Vagina (tissue), 2 donors: ENCODE measurements around the gene FAM53A. TPM values are rescaled to one million over a fixed set of nuclear protein-coding genes. Genes with fewer than 3 reads are reported as not detected.

Experiments
- DNase-seq, 2 donors: peaks; one replicate each; pipeline ENCODE4 v3.0.0-alpha.2; 2017; ENCODE audit errors: extremely low spot score in 2 of 2
- H3K27ac ChIP-seq: fragments of 200-600 bp; sonication (generic); one replicate; pipeline ENCODE4 v1.5.1; 2019
- H3K27me3 ChIP-seq: fragments of 200-600 bp; sonication (generic); one replicate; pipeline ENCODE4 v1.5.1; 2019
- H3K36me3 ChIP-seq, 2 donors: fragments of 200-600 bp; sonication (generic); one replicate each; pipeline ENCODE4 v1.5.1; 2017 to 2019
- H3K4me1 ChIP-seq: fragments of 200-600 bp; sonication (generic); one replicate; pipeline ENCODE4 v1.5.1; 2019
- H3K4me3 ChIP-seq, 2 donors: fragments of 200-600 bp; sonication (generic); 1 replicate in 1 of 2; 2 replicates in 1 of 2; pipeline ENCODE4 v1.5.1; 2016 to 2019
- H3K9me3 ChIP-seq: fragments of 200-600 bp; sonication (generic); one replicate; pipeline ENCODE4 v1.5.1; 2019
- POLR2A ChIP-seq, 2 donors: fragments of 450-650 bp; IDR thresholded peaks; one replicate each; pipeline ENCODE4 v1.6.1; 2017; ENCODE audit warnings: antibody characterized with exemption in 2 of 2, mild to moderate bottlenecking in 2 of 2, moderate library complexity in 2 of 2
- POLR2AphosphoS5 ChIP-seq, 2 donors: sonication (generic); formaldehyde crosslinking; IDR thresholded peaks; one replicate each; pipeline ENCODE4 v1.9.0; 2017; ENCODE audit warnings: antibody characterized with exemption in 2 of 2, mild to moderate bottlenecking in 2 of 2, low read depth in 1 of 2; ENCODE audit not compliant: insufficient read depth in 1 of 2
- intact Hi-C: fragments of 100-400 bp; cut with DNase I; formaldehyde crosslinking; loops from one replicate; pipeline ENCODE4 v1.15.1; 2023
- total RNA-seq: library from RNA; depleted of rRNA; stranded (reverse); fragments of >200 nt; gene quantifications from one replicate; pipeline ENCODE4 v1.2.3, GENCODE V29; 2016
- TF ChIP-seq, protein P1 (sequence below), 3 experiments: fragments of 450-650 bp in 2 of 3; fragments of 200-600 bp in 1 of 3; sonication (generic) in 1 of 3; IDR thresholded peaks; one replicate each; pipeline ENCODE4 v1.5.1; 2017 to 2019; ENCODE audit warnings: antibody characterized with exemption in 3 of 3, mild to moderate bottlenecking in 2 of 3, moderate library complexity in 2 of 3

FAM53A gene
- total RNA-seq, 1 donor from 2014 or later: 13.8 TPM

DNA sequence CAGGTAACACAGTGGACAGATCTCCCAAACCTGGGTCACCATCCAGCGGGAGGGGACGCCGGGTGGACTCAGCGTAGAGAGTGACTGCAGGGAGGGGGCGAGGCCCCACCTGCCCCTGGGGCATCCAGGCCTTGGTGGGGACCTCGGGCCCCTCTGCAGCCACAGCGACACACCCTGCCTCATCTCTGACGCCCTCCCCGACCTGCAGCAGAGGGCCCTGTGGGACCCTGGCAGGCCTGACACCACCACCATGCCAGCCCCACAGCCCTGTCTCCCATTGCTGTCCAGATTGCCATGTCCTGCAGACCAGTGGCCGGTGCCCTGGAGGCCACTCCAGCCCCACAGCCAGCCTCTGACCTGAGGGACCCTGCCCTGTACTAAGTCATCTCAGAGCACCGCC is 45.2 kb downstream of the FAM53A start:
- no peaks in the 10 kb centered on the region for H3K4me1 ChIP-seq
- H3K36me3 ChIP-seq: no peaks in the 10 kb centered on the region
- H3K4me3 ChIP-seq: no peak overlapping the region
- TF ChIP-seq, protein P1, sequence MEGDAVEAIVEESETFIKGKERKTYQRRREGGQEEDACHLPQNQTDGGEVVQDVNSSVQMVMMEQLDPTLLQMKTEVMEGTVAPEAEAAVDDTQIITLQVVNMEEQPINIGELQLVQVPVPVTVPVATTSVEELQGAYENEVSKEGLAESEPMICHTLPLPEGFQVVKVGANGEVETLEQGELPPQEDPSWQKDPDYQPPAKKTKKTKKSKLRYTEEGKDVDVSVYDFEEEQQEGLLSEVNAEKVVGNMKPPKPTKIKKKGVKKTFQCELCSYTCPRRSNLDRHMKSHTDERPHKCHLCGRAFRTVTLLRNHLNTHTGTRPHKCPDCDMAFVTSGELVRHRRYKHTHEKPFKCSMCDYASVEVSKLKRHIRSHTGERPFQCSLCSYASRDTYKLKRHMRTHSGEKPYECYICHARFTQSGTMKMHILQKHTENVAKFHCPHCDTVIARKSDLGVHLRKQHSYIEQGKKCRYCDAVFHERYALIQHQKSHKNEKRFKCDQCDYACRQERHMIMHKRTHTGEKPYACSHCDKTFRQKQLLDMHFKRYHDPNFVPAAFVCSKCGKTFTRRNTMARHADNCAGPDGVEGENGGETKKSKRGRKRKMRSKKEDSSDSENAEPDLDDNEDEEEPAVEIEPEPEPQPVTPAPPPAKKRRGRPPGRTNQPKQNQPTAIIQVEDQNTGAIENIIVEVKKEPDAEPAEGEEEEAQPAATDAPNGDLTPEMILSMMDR (IDR thresholded peaks at IDR 0.05): no peak
- no peak for TF ChIP-seq POLR2AphosphoS5 (IDR thresholded peaks at IDR 0.05; ENCODE audit: insufficient read depth in 1 of 2, low read depth in 1 of 2)
- TF ChIP-seq POLR2A (IDR thresholded peaks at IDR 0.05): no peak
- H3K27ac ChIP-seq: no peak overlapping the region
- no peaks in the 10 kb centered on the region for H3K27me3 ChIP-seq
- intact Hi-C loops: no loop called here
- no peak for DNase-seq
- H3K9me3 ChIP-seq: no peaks in the 10 kb centered on the region

DNA sequence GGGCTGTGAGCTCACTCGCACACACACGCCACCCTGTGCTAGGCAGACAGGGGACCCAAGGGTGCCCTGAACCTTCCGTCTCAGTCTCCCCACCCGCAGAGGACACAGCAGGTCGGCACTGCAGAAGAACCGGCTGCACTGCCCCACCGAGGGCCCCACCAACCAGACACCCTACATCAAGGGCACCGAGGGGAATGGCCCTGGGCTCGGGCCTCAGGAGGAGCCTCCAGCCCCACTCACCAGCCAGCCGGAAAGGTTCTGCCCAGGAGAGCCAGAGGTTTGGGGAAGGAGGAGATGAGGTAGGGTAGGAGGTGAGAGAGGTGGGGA is 45.9 kb downstream of the FAM53A start:
- no peaks in the 10 kb centered on the region for H3K9me3 ChIP-seq
- H3K36me3 ChIP-seq: no peaks in the 10 kb centered on the region
- H3K4me1 ChIP-seq: no peaks in the 10 kb centered on the region
- no peaks in the 10 kb centered on the region for H3K27me3 ChIP-seq
- intact Hi-C loops: no loop called here
- H3K27ac ChIP-seq: no peak overlapping the region
- no peak overlapping the region for H3K4me3 ChIP-seq
- TF ChIP-seq POLR2A (IDR thresholded peaks at IDR 0.05) (no peak), POLR2AphosphoS5 (IDR thresholded peaks at IDR 0.05; ENCODE audit: insufficient read depth in 1 of 2, low read depth in 1 of 2) (no peak)
- TF ChIP-seq, protein P1 (IDR thresholded peaks at IDR 0.05): no peak
- DNase-seq: no peak

DNA sequence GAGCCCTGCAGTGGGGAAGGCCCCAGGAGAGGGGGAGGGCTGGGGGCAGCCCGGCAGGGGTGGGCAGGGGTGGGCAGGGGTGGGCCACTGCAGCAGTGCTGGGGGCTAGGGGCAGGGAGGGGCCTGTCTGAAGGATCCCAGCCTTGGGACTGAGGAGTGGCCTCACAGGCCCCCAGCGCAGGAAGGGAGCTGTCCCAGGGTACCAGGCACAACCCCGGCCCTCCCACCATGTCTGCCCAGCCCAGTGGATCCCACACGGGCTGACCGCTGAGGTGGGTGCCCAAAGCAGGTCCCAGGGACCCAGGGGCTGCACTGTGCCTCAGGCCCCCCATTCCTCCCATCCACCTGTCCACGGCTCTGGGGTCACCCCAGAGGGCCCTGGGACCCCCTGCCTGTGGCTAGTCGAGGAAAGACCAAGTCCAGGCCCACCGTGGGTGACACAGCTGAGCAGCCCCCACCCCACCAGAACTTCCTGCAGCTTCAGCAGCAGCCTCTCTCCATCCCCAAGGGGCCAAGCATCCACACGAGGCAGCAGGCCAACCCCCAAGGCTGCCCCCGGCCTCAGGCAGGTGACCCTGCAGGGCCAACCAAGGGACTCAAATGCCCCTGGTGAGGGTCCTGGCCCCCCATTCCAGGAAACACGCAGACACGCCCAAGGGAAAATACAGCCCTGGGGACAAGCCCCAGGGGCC is 46.4 kb downstream of the FAM53A start:
- no peaks in the 10 kb centered on the region for H3K36me3 ChIP-seq
- no peaks in the 10 kb centered on the region for H3K9me3 ChIP-seq
- no peaks in the 10 kb centered on the region for H3K27me3 ChIP-seq
- TF ChIP-seq, protein P1 (IDR thresholded peaks at IDR 0.05): no peak
- TF ChIP-seq POLR2A (IDR thresholded peaks at IDR 0.05): no peak
- TF ChIP-seq POLR2AphosphoS5 (IDR thresholded peaks at IDR 0.05; ENCODE audit: insufficient read depth in 1 of 2, low read depth in 1 of 2): no peak
- intact Hi-C loops: no loop called here
- no peak overlapping the region for H3K27ac ChIP-seq
- no peak overlapping the region for H3K4me3 ChIP-seq
- no peaks in the 10 kb centered on the region for H3K4me1 ChIP-seq
- no peak for DNase-seq

DNA sequence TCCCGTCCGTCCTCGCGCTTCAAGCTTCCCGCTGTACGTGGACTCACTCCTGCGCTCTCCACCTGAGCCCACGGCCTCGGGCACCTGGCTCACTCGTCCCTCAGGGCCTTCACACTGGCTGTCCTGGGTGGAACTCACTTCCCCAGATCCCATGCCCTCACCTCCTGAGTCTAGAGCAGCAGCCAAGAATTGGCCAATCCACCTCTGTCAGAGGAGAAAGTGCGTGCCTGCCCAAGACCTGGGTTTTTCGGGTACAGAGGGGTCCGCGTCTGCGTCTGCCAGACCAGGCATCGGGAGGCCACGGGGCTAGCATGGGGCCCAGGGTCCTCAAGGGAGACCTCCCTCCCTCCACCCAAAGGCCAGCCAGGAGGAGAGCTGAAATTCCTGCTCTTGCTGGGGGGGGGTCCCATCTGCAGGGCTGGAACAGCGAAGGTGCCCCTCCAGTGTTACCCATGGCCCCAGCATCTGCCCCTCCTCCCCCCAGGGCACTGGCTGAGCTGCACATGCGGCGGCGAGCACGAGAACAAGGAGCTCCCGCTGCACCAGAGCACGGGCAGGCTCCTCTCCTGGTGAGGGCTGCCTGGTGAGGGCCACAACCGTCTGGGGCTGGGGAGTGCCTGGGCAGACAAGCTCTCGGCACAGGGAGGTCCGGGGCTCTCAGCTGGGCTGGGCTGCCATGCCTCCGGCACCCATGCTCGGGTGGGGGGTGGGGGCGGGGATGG is 47.5 kb downstream of the FAM53A start:
- DNase-seq: no peak
- Histone ChIP-seq H3K4me1 (no peaks in the 10 kb centered on the region), H3K27me3 (no peaks in the 10 kb centered on the region), H3K27ac (no peak overlapping the region), H3K4me3 (no peak overlapping the region), H3K36me3 (no peaks in the 10 kb centered on the region), H3K9me3 (no peaks in the 10 kb centered on the region)
- intact Hi-C loops: no loop called here
- TF ChIP-seq POLR2AphosphoS5 (IDR thresholded peaks at IDR 0.05; ENCODE audit: insufficient read depth in 1 of 2, low read depth in 1 of 2) (no peak), POLR2A (IDR thresholded peaks at IDR 0.05) (no peak)
- TF ChIP-seq, protein P1 (IDR thresholded peaks at IDR 0.05): no peak

DNA sequence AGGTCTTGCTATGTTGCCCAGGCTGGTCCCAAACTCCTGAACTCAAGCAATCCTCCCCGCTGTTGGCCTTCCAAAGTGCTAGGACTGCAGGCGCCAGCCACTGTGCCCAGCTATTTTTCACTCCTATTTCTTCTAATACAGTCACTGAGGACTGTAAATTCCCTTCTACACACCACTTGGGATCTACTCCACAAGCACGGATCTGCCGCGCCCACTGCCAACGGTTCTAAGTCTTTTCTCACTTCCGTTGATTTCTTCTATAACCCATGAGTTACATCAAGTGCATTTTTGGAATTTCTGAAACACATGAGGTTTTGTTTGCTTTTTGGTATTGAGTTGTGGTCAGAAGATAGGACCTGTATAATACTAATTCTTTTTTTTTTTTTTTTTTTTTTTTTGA is 48.6 kb downstream of the FAM53A start:
- Histone ChIP-seq H3K4me3 (no peak overlapping the region), H3K36me3 (no peaks in the 10 kb centered on the region), H3K4me1 (no peaks in the 10 kb centered on the region), H3K9me3 (no peaks in the 10 kb centered on the region), H3K27ac (no peak overlapping the region), H3K27me3 (no peaks in the 10 kb centered on the region)
- no peak for TF ChIP-seq POLR2AphosphoS5 (IDR thresholded peaks at IDR 0.05; ENCODE audit: insufficient read depth in 1 of 2, low read depth in 1 of 2)
- TF ChIP-seq, protein P1 (IDR thresholded peaks at IDR 0.05): no peak
- TF ChIP-seq POLR2A (IDR thresholded peaks at IDR 0.05): no peak
- no peak for DNase-seq
- intact Hi-C loops: no loop called here
